Measurements from ENCODE around the gene RFC2. TPM values are rescaled to one million over a fixed set of nuclear protein-coding genes. Genes with fewer than 3 reads are reported as not detected.
"Not testable (repeated sequence)": the region's sequence is repeated elsewhere in the genome, so short reads cannot be mapped to it uniquely, and the experiment has no call there.

RFC2 gene
- total RNA-seq, 4 donors from 2014 or later: 5.8 to 23.1 (median 7.3) TPM

- Histone ChIP-seq H3K27ac (no peak overlapping the region), H3K27me3 (no peaks in the 10 kb centered on the region), H3K36me3 (no peaks in the 10 kb centered on the region), H3K4me3 (no peak overlapping the region), H3K4me1 (peaks cover 0 to 5% (median 0%) of the 10 kb centered on the region in 4 donors), H3K9me3 (no peaks in the 10 kb centered on the region)
- DNase-seq: no peak
- no peak for TF ChIP-seq CTCF (IDR thresholded peaks at IDR 0.05)
- TF ChIP-seq POLR2A (IDR thresholded peaks at IDR 0.05): no peak
Observed at GRCh38 chr7:74262639-74263398, 8.6 kb upstream of the RFC2 start.

DNA sequence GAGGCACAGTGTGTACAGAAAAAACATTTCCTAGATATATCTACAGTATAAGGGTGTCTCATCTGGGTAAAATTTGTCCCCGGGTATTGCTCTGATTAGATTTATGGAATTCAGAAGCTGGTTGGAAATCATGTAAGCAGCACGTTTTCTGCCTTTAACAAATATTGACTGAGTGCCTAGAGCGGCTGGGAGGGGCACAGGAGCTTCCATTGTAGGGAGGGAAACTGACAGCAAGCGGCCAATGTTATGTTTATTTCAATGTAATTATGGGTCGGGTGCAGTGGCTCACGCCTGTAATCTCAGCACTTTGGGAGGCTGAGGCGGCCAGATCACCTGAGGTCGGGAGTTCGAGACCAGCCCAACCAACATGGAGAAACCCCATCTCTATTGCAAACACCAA, 4.4 kb upstream of the RFC2 start:
- Histone ChIP-seq H3K27ac (no peak overlapping the region), H3K9me3 (no peaks in the 10 kb centered on the region), H3K27me3 (no peaks in the 10 kb centered on the region), H3K36me3 (no peaks in the 10 kb centered on the region), H3K4me1 (peaks cover 0 to 10% (median 4%) of the 10 kb centered on the region in 4 donors), H3K4me3 (no peak overlapping the region)
- no peak for TF ChIP-seq CTCF (IDR thresholded peaks at IDR 0.05)
- no peak for TF ChIP-seq POLR2A (IDR thresholded peaks at IDR 0.05)
- no peak for DNase-seq

DNA sequence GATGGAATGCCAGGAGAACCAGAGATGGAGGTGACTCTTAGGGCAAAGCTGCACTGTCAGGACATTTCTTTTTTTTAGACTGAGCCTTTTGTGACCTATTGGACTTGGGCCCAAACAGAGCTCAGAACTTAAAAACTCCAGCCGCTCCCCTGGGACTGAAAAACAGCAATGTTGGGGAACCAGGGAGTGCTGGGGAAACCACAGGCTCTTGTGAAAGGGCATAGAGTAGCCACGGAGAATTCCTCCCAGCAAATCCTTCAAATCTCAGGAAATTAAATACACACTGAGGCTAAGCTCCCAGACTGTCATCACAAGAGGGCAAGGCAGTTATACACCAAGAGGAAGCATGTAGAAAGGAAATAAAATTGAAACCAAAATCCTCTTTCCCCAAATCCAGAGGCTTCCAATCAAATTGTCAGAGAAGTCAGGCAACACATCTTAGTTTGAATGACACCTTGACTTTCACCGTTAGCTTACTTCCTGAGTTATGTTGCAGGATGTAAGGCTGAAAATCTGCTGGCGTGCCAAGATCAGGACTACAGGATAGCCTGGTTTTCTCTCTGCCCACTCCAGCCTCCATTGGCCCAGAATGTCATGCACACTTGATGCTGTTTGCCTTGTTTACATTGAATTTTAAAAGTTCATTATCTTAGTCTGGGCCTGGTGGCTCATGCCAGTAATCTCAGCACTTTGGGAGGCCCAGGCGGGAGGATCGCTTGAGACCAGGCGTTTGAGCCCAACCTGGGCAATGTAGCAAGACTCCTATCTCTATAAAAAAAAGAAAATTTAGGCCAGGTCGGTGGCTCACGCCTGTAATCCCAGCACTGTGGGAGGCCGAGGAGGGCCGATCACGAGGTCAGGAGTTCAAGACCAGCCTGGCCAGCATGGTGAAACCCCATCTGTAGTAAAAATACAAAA, 2.6 kb upstream of the RFC2 start:
- TF ChIP-seq POLR2A (IDR thresholded peaks at IDR 0.05) (no peak), CTCF (IDR thresholded peaks at IDR 0.05) (no peak)
- Histone ChIP-seq H3K27ac (no peak overlapping the region), H3K4me3 (no peak overlapping the region), H3K4me1 (peaks cover 0 to 22% (median 2%) of the 10 kb centered on the region in 4 donors), H3K27me3 (no peaks in the 10 kb centered on the region), H3K9me3 (no peaks in the 10 kb centered on the region), H3K36me3 (no peaks in the 10 kb centered on the region)
- no peak for DNase-seq

DNA sequence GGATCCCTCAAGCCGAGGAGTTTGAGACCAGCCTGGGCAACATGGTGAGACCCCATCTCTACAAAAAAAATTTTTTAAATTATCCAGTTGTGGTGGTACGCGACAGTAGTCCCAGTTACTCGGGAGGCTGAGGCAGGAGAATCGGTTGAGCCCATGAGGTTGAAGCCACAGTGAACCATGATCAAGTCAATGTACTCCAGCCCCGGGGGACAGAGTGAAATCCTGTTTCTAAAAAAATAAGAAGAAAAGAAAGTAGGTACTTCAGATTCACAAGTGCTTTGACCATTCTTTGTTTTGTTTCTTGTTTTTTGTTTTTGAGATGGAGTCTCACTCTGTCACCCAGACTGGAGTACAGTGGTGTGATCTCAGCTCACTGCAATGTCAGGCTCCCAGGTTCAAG, 1.3 kb upstream of the RFC2 start:
- not testable (repeated sequence) for DNase-seq, H3K36me3 ChIP-seq, H3K9me3 ChIP-seq, H3K27me3 ChIP-seq
- Histone ChIP-seq H3K27ac (peak overlapping the region; percentile 74 to 93 (median 92)), H3K4me1 (peaks cover 0 to 22% (median 2%) of the 10 kb centered on the region in 4 donors), H3K4me3 (peak overlapping the region in 3 of 4 donors; percentile 63 to 85 (median 74))

- H3K4me3 ChIP-seq: peak overlapping the region; percentile 63 to 94 (median 80)
- peak overlapping the region; percentile 74 to 93 (median 92) for H3K27ac ChIP-seq
- no peak for DNase-seq
- TF ChIP-seq POLR2A (IDR thresholded peaks at IDR 0.05) (no peak), CTCF (IDR thresholded peaks at IDR 0.05) (no peak)
- no peaks in the 10 kb centered on the region for H3K9me3 ChIP-seq
- H3K4me1 ChIP-seq: peaks cover 0 to 22% (median 2%) of the 10 kb centered on the region in 4 donors
- H3K36me3 ChIP-seq: peaks cover 0 to 14% (median 0%) of the 10 kb centered on the region in 3 donors
- H3K27me3 ChIP-seq: no peaks in the 10 kb centered on the region
Observed at GRCh38 chr7:74254858-74255379, 720 bp upstream of the RFC2 start.

DNA sequence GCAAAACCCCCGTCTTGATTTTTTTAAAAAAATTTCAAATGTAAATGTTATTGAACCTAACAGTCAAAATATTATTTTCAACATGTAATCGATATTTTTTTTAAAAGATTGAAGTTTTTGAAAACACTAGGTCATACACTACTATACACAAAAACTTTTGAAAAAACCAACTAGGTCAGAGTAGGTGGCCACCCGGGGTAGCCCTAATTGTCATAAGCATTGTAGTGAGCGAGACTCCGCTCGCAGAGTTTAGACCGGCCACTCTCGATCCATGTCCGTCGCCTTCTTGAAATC, 417 bp downstream of the RFC2 start:
- DNase-seq: no peak
- Histone ChIP-seq H3K9me3 (no peaks in the 10 kb centered on the region), H3K27me3 (no peaks in the 10 kb centered on the region), H3K27ac (peak overlapping the region; percentile 74 to 93 (median 92)), H3K4me1 (peaks cover 0 to 22% (median 2%) of the 10 kb centered on the region in 4 donors), H3K36me3 (peaks cover 0 to 25% (median 0%) of the 10 kb centered on the region in 3 donors), H3K4me3 (peak overlapping the region; percentile 63 to 94 (median 80))
- TF ChIP-seq POLR2A (IDR thresholded peaks at IDR 0.05) (no peak), CTCF (IDR thresholded peaks at IDR 0.05) (no peak)
